ENCODE measurements around the gene DAGLA.

- TF ChIP-seq CTCF (IDR thresholded peaks at IDR 0.05; ENCODE audit: insufficient read depth, low read length, poor library complexity, severe bottlenecking) (no peak), EZH2phosphoT487 (conservative IDR thresholded peaks at IDR 0.05; ENCODE audit: low read length) (no peak)
Observed at GRCh38 chr11:61686066-61686465, 5.9 kb downstream of the DAGLA start.

Measured in SU-DHL-6 (cell line).